NT2/D1 (cell line): ENCODE data around the gene CYYR1.

Source experiments
- DNase-seq: peaks from one replicate; pipeline ENCODE4 v3.0.0-alpha.2; 2011; ENCODE audit warnings: low read depth, low spot score
- H3K27me3 ChIP-seq: 2 replicates; pipeline ENCODE4 v1.6.0; 2011; ENCODE audit warnings: mild to moderate bottlenecking; ENCODE audit not compliant: insufficient read length, insufficient read depth
- H3K36me3 ChIP-seq: 2 replicates; pipeline ENCODE4 v1.6.1; 2011; ENCODE audit warnings: mild to moderate bottlenecking, low read length, mixed read lengths; ENCODE audit not compliant: insufficient read depth, insufficient read length
- H3K4me1 ChIP-seq: 2 replicates; pipeline ENCODE4 v1.5.1; 2011; ENCODE audit not compliant: insufficient read depth, insufficient read length
- H3K4me3 ChIP-seq: 2 replicates; pipeline ENCODE4 v1.5.1; 2011; ENCODE audit warnings: low read depth; ENCODE audit not compliant: insufficient read length
- H3K9ac ChIP-seq: 2 replicates; pipeline ENCODE4 v1.6.0; 2011; ENCODE audit warnings: low read depth; ENCODE audit not compliant: insufficient read length
- H3K9me3 ChIP-seq: 2 replicates; pipeline ENCODE4 v1.5.1; 2011; ENCODE audit warnings: mild to moderate bottlenecking, low read length; ENCODE audit not compliant: insufficient read depth
- SUZ12 ChIP-seq: IDR thresholded peaks from 2 replicates; pipeline ENCODE4 v1.6.1; 2011; ENCODE audit not compliant: insufficient read length, insufficient read depth; ENCODE audit errors: extremely low read depth
- YY1 ChIP-seq: IDR thresholded peaks from 2 replicates; pipeline ENCODE4 v1.6.1; 2011; ENCODE audit not compliant: insufficient read length, insufficient read depth
- ZNF274 ChIP-seq: IDR thresholded peaks from 2 replicates; pipeline ENCODE4 v1.6.1; 2011; ENCODE audit warnings: mild to moderate bottlenecking, low read depth, low read length

The CYYR1 gene

DNA sequence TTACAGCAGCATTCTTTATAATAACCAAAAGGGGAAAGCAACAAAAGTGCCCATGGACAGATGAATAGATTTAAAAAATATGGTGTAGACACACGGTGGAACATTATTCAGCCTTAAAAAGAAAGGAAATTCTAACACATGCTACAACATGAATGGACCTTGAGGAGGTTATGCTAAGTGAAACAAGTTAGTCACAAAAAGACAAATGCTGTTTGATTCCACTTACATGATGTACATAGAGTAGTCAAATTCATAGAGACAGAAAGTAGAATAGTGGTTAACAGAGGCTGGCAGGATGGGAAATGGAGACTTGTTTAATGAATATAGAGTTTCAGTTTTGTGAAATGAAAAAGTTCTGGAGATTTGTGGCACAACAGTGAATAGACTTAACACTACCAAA is 151.4 kb downstream of the CYYR1 start:
- DNase-seq: no peak
- TF ChIP-seq YY1 (no peak), ZNF274 (no peak), SUZ12 (no peak)
- no peaks in the 10 kb centered on the region for H3K27me3 ChIP-seq
- no peaks in the 10 kb centered on the region for H3K36me3 ChIP-seq
- no peaks in the 10 kb centered on the region for H3K4me1 ChIP-seq
- peaks cover 13% of the 10 kb centered on the region; the same call in 1 of the 2 replicates for H3K9me3 ChIP-seq
- H3K9ac ChIP-seq: no peak overlapping the region
- no peak overlapping the region for H3K4me3 ChIP-seq
